Measurements from ENCODE around the gene PTGER4. TPM values are rescaled to one million over a fixed set of nuclear protein-coding genes. Genes with fewer than 3 reads are reported as not detected.

The PTGER4 gene
- total RNA-seq, 1 donor from 2014 or later, result 4.9 TPM

DNA sequence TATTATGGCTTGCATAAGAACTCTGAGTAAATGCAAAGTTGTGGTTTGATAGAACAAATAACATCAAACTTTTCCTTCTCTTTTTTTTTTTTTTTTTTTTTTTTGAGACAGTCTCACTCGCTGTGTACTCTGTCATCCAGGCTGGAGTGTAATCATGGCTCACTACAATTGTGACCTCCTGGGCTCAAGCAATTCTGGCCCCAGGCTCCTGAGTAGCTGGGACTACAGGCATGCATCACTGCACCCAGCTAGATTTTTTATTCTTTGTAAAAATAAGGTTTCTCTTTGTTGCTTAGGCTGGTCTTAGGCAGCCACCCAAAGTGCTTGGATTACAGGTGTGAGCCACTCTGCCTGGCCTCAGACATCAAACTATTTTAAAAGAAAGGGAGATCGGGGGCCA lies 19.0 kb upstream of the PTGER4 start:
- H3K27me3 Mint-ChIP-seq (ENCODE audit: low read depth), result peaks cover 6% of the 10 kb centered on the region
- peaks cover 4% of the 10 kb centered on the region for H3K36me3 Mint-ChIP-seq (ENCODE audit: low read depth)
- H3K4me1 Mint-ChIP-seq (ENCODE audit: low read depth), result no peaks in the 10 kb centered on the region
- H3K9me3 Mint-ChIP-seq (ENCODE audit: low read depth), result no peaks in the 10 kb centered on the region
- no peak overlapping the region for H3K4me3 Mint-ChIP-seq (ENCODE audit: unreplicated experiment)
- no peak overlapping the region for H3K27ac Mint-ChIP-seq (ENCODE audit: unreplicated experiment)
- TF ChIP-seq, protein P1, sequence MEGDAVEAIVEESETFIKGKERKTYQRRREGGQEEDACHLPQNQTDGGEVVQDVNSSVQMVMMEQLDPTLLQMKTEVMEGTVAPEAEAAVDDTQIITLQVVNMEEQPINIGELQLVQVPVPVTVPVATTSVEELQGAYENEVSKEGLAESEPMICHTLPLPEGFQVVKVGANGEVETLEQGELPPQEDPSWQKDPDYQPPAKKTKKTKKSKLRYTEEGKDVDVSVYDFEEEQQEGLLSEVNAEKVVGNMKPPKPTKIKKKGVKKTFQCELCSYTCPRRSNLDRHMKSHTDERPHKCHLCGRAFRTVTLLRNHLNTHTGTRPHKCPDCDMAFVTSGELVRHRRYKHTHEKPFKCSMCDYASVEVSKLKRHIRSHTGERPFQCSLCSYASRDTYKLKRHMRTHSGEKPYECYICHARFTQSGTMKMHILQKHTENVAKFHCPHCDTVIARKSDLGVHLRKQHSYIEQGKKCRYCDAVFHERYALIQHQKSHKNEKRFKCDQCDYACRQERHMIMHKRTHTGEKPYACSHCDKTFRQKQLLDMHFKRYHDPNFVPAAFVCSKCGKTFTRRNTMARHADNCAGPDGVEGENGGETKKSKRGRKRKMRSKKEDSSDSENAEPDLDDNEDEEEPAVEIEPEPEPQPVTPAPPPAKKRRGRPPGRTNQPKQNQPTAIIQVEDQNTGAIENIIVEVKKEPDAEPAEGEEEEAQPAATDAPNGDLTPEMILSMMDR (IDR thresholded peaks at IDR 0.05), result no peak
- no peak for DNase-seq (ENCODE audit: low spot score)

DNA sequence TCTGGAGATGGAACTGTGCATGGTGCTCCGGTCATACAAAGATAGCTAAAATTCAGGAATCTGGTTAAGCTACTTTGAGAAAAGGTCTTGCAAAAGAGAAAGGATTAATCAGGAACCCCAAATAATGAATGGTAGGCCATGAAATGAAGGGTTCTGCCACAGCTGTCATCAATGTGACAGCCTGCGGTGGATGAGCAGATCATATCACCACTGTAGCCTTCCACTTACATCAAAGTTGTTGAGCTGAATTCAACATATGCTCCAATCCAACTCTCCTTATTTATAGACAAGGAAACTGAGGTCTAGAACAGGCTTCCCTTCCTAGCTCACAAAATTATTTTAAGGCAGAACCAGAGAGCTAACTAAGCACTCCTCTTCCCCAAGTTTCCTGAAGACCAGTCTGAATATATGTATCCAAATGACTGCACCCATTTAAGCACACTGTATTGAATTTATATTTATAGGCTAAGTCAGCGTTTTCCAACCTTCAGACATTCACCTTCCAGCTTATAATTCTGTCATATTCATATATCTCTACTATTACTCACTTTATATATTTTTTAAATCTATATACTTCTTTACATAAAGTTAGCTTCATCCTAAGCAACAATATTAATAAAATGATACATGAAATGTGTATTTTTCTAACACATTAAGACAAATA lies 13.9 kb upstream of the PTGER4 start:
- no peak overlapping the region for H3K4me3 Mint-ChIP-seq (ENCODE audit: unreplicated experiment)
- no peaks in the 10 kb centered on the region for H3K9me3 Mint-ChIP-seq (ENCODE audit: low read depth)
- peaks cover 10% of the 10 kb centered on the region for H3K27me3 Mint-ChIP-seq (ENCODE audit: low read depth)
- TF ChIP-seq, protein P1 (IDR thresholded peaks at IDR 0.05), result no peak
- no peaks in the 10 kb centered on the region for H3K36me3 Mint-ChIP-seq (ENCODE audit: low read depth)
- H3K4me1 Mint-ChIP-seq (ENCODE audit: low read depth), result peaks cover 2% of the 10 kb centered on the region
- H3K27ac Mint-ChIP-seq (ENCODE audit: unreplicated experiment), result no peak overlapping the region
- DNase-seq (ENCODE audit: low spot score), result no peak

DNA sequence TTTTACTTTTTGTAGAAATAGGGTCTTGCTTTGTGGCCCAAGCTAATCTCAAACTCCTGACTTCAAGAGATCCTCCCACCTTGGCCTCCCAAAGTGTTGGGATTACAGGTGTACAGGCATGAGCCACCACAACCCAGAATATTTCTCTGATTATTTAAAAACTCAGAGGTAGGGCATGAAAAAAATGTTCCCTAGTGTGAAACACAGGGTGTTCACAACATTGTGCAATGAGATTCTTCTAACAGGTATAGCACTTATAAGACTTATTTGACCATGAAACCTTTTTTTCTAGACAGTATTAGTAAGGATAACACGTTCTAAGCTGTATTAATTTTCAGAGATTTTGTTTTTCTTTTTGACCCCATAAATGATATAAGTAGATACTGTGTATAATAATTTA lies 13.1 kb upstream of the PTGER4 start:
- no peak overlapping the region for H3K4me3 Mint-ChIP-seq (ENCODE audit: unreplicated experiment)
- peaks cover 10% of the 10 kb centered on the region for H3K27me3 Mint-ChIP-seq (ENCODE audit: low read depth)
- TF ChIP-seq, protein P1 (IDR thresholded peaks at IDR 0.05), result no peak
- H3K27ac Mint-ChIP-seq (ENCODE audit: unreplicated experiment), result no peak overlapping the region
- H3K9me3 Mint-ChIP-seq (ENCODE audit: low read depth), result no peaks in the 10 kb centered on the region
- peaks cover 7% of the 10 kb centered on the region for H3K4me1 Mint-ChIP-seq (ENCODE audit: low read depth)
- DNase-seq (ENCODE audit: low spot score), result no peak
- H3K36me3 Mint-ChIP-seq (ENCODE audit: low read depth), result no peaks in the 10 kb centered on the region

DNA sequence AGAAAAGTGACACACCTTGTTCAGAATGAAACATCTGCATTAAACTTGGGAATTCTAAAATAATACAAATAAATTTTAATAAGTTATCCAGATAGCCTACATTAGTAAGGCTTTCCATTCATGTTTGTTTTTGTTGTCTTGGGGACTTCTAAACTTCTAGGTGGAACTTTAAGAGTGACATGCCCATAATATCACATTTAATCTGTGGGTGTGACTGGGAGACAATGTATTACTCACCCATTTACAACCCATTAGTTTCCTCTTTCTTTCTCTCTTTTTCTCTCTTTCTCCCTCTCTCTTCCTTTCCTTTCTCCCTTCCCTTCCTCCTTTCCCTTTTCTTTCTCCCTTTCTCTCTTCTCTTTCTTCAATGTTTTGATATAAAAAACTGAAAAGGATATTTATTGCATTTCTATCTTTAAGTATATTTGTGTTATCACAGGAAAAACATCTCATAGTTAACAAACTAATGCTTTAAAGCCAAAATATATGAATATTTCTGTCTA lies 12.5 kb upstream of the PTGER4 start:
- no peaks in the 10 kb centered on the region for H3K36me3 Mint-ChIP-seq (ENCODE audit: low read depth)
- no peak for DNase-seq (ENCODE audit: low spot score)
- H3K9me3 Mint-ChIP-seq (ENCODE audit: low read depth), result no peaks in the 10 kb centered on the region
- TF ChIP-seq, protein P1 (IDR thresholded peaks at IDR 0.05), result no peak
- no peak overlapping the region for H3K4me3 Mint-ChIP-seq (ENCODE audit: unreplicated experiment)
- H3K27ac Mint-ChIP-seq (ENCODE audit: unreplicated experiment), result no peak overlapping the region
- peaks cover 10% of the 10 kb centered on the region for H3K27me3 Mint-ChIP-seq (ENCODE audit: low read depth)
- peaks cover 7% of the 10 kb centered on the region for H3K4me1 Mint-ChIP-seq (ENCODE audit: low read depth)

DNA sequence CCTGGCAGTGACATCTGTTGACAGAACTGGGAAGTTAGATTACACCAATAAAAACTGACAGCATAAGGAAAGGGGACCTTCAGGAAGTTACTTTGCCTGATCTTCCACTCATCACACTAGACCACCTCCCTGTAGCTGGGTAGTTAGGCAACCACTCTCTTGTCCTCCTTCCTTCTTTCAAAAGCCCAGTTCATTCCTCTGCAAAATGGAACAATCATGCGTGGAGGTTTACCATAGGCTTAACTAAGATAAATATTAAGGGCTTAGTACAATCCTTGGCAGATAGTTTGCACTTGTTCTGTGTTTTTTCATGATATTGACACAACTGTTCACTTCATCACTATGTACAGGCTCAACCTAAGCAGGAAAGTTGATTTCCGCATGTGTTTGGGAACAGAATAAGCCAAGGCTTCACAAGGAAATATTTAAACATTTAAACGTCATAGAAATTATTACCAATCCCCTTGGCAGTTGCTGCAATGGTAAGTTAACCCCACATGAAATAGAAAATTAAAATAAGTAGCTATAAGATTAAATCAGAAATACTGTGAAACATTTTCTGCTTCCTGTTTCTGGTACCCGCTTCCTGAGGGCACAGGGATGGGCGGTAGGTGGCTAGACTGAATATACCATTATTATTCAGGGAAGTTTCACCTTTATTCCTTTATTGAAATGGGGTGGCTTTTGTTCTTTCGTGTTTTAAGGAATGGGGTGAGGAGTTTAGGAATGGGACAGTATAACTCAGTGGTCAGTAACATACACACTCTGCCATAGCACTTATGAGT lies 9.9 kb upstream of the PTGER4 start:
- H3K27me3 Mint-ChIP-seq (ENCODE audit: low read depth), result peaks cover 10% of the 10 kb centered on the region
- H3K36me3 Mint-ChIP-seq (ENCODE audit: low read depth), result no peaks in the 10 kb centered on the region
- peaks cover 7% of the 10 kb centered on the region for H3K4me1 Mint-ChIP-seq (ENCODE audit: low read depth)
- no peak overlapping the region for H3K27ac Mint-ChIP-seq (ENCODE audit: unreplicated experiment)
- no peak for DNase-seq (ENCODE audit: low spot score)
- H3K4me3 Mint-ChIP-seq (ENCODE audit: unreplicated experiment), result no peak overlapping the region
- TF ChIP-seq, protein P1 (IDR thresholded peaks at IDR 0.05), result no peak
- H3K9me3 Mint-ChIP-seq (ENCODE audit: low read depth), result no peaks in the 10 kb centered on the region
